DOHH2 (cell line): Measurements from ENCODE around the gene IGFL1.
"Not testable (repeated sequence)": the region's sequence is repeated elsewhere in the genome, so short reads cannot be mapped to it uniquely, and the experiment has no call there.

ENCODE experiments used
- H3F3A ChIP-seq: fragments of 200-600 bp; sonication (generic), shearing (Covaris generic); 2 replicates; pipeline ENCODE4 v1.6.0; 2016; ENCODE audit warnings: antibody characterized with exemption, mild to moderate bottlenecking; ENCODE audit not compliant: control insufficient read depth, insufficient read depth
- H3K27ac ChIP-seq: fragments of 200-600 bp; sonication (generic); 2 replicates; pipeline ENCODE4 v1.5.1; 2014; ENCODE audit warnings: low read depth, mild to moderate bottlenecking, low read length, moderate library complexity
- H3K27me3 ChIP-seq: fragments of 200-600 bp; sonication (generic); 2 replicates; pipeline ENCODE4 v1.6.1; 2014; ENCODE audit warnings: mild to moderate bottlenecking, low read length, mixed read lengths; ENCODE audit not compliant: control insufficient read depth
- H3K36me3 ChIP-seq: fragments of 200-600 bp; sonication (generic); 2 replicates; pipeline ENCODE4 v1.6.1; 2014; ENCODE audit warnings: mild to moderate bottlenecking, low read length, moderate library complexity, mixed read lengths; ENCODE audit not compliant: control insufficient read depth
- H3K4me1 ChIP-seq: fragments of 200-600 bp; sonication (generic); 2 replicates; pipeline ENCODE4 v1.6.1; 2014; ENCODE audit warnings: mild to moderate bottlenecking, low read length, mixed read lengths; ENCODE audit not compliant: control insufficient read depth
- H3K4me2 ChIP-seq: fragments of 200-600 bp; sonication (generic); 2 replicates; pipeline ENCODE4 v1.6.0; 2014; ENCODE audit warnings: mild to moderate bottlenecking, low read length, moderate library complexity
- H3K4me3 ChIP-seq: fragments of 200-600 bp; sonication (generic); 2 replicates; pipeline ENCODE4 v1.5.1; 2014; ENCODE audit warnings: mild to moderate bottlenecking, low read length, mixed read lengths
- H3K79me2 ChIP-seq: fragments of 200-600 bp; sonication (generic); 2 replicates; pipeline ENCODE4 v1.6.1; 2014; ENCODE audit warnings: mild to moderate bottlenecking, low read length, mixed read lengths; ENCODE audit not compliant: control insufficient read depth
- H3K9me2 ChIP-seq: fragments of 200-600 bp; sonication (generic); replicated peaks from 2 replicates; pipeline ENCODE4 v1.6.1; 2014; ENCODE audit warnings: mild to moderate bottlenecking, low read length, mixed read lengths; ENCODE audit not compliant: control insufficient read depth
- H3K9me3 ChIP-seq: fragments of 200-600 bp; sonication (generic); 2 replicates; pipeline ENCODE4 v1.6.1; 2014; ENCODE audit warnings: antibody characterized with exemption, low read length, mixed read lengths; ENCODE audit not compliant: control insufficient read depth, insufficient read depth
- H4K20me1 ChIP-seq: fragments of 200-600 bp; sonication (generic); 2 replicates; pipeline ENCODE4 v1.6.0; 2014; ENCODE audit warnings: low read depth, mild to moderate bottlenecking, antibody characterized with exemption, low read length, moderate library complexity; ENCODE audit not compliant: control insufficient read depth, insufficient read depth
- CTCF ChIP-seq: fragments of 200-600 bp; sonication (generic); IDR thresholded peaks from one replicate; pipeline ENCODE4 v1.5.1; 2014; ENCODE audit warnings: antibody characterized with exemption, mild to moderate bottlenecking, low read depth, low read length; ENCODE audit not compliant: poor library complexity, severe bottlenecking
- EZH2phosphoT487 ChIP-seq: fragments of 200-600 bp; sonication (generic); IDR thresholded peaks from 2 replicates; pipeline ENCODE4 v1.6.1; 2017; ENCODE audit warnings: borderline replicate concordance, mild to moderate bottlenecking, antibody characterized with exemption, low read length, moderate library complexity, mixed read lengths

Gene IGFL1

DNA sequence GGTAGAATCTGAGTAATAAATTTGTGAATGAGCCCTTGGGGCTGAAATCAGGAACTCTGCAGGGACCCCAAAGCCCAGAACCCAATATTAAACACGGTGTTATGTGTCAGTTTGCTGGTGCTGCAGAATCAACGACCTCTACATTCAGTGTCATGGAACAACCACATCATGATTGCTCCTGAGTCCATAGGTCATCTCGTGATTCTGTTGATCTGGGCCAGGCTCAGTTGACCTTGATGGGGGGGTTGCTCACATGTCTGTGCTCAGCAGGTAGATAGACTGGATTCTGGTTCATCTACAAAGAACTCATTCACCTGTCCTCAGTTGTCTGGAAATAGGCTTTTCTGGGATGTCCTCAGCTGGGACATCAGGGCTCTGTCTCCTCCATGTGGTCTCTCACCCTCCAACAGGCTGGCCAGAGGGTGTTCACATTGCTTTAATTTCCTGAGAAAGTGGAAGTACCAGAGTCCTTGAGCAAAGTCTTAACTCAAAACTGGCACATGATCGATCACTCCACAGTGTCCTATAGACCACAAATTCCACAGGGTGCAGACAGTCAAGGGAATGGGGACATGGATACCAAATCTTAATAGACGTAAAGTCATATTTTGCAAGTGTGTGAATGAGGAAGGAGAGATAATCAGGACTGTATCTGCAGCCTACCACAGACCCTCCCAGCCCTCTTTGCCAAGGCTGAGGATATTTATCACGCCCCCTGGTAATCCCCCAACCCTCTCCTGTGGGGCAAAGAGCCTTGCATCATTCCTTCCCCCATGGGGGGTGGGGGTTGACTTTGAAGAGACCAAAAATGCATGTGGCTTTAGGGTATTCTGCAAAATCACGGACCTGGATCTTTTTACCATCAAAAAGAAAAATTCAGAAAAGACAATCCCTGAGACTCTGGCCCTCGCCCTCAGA lies 39.3 kb upstream of the IGFL1 start:
- H3K36me3 ChIP-seq = no peaks in the 10 kb centered on the region
- no peak overlapping the region for H3K27ac ChIP-seq
- H3K4me3 ChIP-seq = no peak overlapping the region
- H3K4me2 ChIP-seq = no peak overlapping the region
- no peaks in the 10 kb centered on the region for H3K9me2 ChIP-seq
- H3K4me1 ChIP-seq = peaks cover 5% of the 10 kb centered on the region
- no peaks in the 10 kb centered on the region for H3K9me3 ChIP-seq
- no peaks in the 10 kb centered on the region for H3F3A ChIP-seq
- H4K20me1 ChIP-seq = no peaks in the 10 kb centered on the region
- TF ChIP-seq CTCF = no peak
- TF ChIP-seq EZH2phosphoT487 = no peak
- no peaks in the 10 kb centered on the region for H3K79me2 ChIP-seq
- H3K27me3 ChIP-seq = peaks cover 5% of the 10 kb centered on the region; the same call in 1 of the 2 replicates

DNA sequence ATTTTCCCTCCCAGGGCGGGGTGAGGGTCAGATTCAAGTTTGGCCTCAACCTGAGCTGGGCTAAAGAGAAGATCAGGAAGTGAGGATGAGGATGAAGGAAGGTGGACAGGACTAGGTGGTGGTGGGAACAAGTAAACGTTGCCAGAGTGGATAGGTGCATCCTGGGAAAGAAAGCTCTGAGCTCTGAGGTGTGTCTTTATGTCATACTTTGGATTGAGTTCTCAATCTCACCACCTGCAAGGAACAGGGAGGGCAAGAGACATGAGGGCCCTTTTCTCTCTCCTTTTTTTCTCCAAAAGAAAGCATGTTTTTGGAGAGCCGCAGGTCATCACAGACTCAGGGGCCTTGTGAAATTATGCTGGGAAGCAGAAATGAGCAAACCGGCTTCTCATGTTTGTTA lies 38.2 kb upstream of the IGFL1 start:
- Histone ChIP-seq H3F3A (no peaks in the 10 kb centered on the region), H3K27ac (no peak overlapping the region), H3K27me3 (peaks cover 5% of the 10 kb centered on the region; the same call in 1 of the 2 replicates), H3K9me2 (no peaks in the 10 kb centered on the region), H3K9me3 (no peaks in the 10 kb centered on the region), H3K4me2 (no peak overlapping the region), H3K4me3 (no peak overlapping the region), H3K4me1 (no peaks in the 10 kb centered on the region), H3K36me3 (no peaks in the 10 kb centered on the region), H4K20me1 (no peaks in the 10 kb centered on the region), H3K79me2 (no peaks in the 10 kb centered on the region)
- no peak for TF ChIP-seq CTCF
- no peak for TF ChIP-seq EZH2phosphoT487

DNA sequence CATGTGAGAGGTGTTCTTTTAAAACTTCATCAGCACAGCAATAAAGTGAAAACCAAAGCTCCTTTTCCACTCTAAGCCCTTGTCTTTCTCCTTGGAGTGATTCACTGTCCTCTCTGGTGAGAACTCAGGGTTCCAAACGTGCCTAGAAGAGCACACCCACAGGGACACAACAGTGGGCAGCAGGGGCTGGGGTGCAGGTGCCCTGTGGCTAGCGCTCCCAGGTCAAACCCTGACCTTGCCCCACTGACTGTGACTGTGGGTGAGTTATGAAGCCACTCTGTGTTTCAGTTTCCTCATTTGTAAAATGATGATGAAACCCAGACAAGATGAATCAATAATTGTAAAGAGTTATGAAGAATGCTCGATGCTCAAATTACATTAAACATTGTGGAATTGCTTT lies 37.6 kb upstream of the IGFL1 start:
- no peaks in the 10 kb centered on the region for H3K79me2 ChIP-seq
- H3K9me2 ChIP-seq = no peaks in the 10 kb centered on the region
- H3F3A ChIP-seq = no peaks in the 10 kb centered on the region
- no peak overlapping the region for H3K4me2 ChIP-seq
- H4K20me1 ChIP-seq = no peaks in the 10 kb centered on the region
- TF ChIP-seq CTCF (no peak), EZH2phosphoT487 (no peak)
- no peak overlapping the region for H3K27ac ChIP-seq
- no peaks in the 10 kb centered on the region for H3K4me1 ChIP-seq
- no peaks in the 10 kb centered on the region for H3K36me3 ChIP-seq
- peaks cover 5% of the 10 kb centered on the region; the same call in 1 of the 2 replicates for H3K27me3 ChIP-seq
- H3K4me3 ChIP-seq = no peak overlapping the region
- H3K9me3 ChIP-seq = no peaks in the 10 kb centered on the region

- not testable (repeated sequence) for H3K4me3 ChIP-seq, H3F3A ChIP-seq, H3K4me2 ChIP-seq
Measured at GRCh38 chr19:46192626-46192991, 36.9 kb upstream of the IGFL1 start.

More at GRCh38 chr19:46192626-46192991, 36.9 kb upstream of the IGFL1 start:
- H3K9me3 ChIP-seq, H3K9me2 ChIP-seq, H4K20me1 ChIP-seq, H3K79me2 ChIP-seq, H3K27me3 ChIP-seq, H3K27ac ChIP-seq, H3K4me1 ChIP-seq, H3K36me3 ChIP-seq: not testable (repeated sequence)
